GM18517 (cell line): ENCODE results near the gene PCSK6.
"Not testable (repeated sequence)": the region's sequence is repeated elsewhere in the genome, so short reads cannot be mapped to it uniquely, and the experiment has no call there.

Experiments used
- ATAC-seq: cut with Tn5 transposase; IDR thresholded peaks from one replicate; pipeline ENCODE4 v1.9.1; 2021; ENCODE audit warnings: mild to moderate bottlenecking, moderate library complexity; ENCODE audit not compliant: unreplicated experiment

The PCSK6 gene

DNA sequence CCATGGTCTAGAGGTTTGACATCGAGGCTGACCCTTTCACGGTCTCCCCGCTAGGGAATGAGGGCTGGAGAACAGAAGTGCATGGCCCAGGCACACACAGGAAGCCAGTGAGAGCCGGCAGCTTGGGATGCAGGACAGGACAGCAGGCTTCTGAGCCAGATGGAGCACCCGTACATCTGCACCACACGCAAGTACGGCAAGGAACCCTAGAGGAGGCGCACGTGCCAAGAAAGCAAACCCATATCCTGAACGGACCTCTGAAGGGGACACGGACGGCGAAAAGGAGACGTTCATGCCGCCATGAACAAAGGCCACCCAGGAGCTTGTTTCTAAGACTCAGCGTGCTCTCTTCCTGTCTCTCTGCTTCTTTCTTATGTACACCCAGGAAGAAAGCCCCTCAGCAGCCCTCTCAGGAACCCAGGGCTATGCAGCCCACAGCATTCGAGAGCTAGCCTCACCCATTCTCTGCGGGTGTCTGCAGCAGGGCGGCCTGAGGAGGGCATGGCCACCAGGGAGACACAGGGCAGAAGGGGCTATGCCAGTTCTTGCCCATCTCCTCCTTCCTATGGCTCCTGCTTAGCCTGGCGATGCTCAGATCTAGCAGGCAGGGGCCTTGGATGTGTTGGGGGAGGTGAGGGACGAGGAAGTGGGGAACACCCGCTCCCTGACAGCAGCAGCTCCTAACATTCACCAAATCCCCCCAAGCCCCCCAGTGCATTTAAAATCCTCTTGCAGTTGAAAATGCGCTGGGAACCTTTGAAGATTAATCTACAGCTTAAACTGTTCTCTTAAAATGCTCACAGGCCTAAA is 81.3 kb downstream of the PCSK6 start:
- ATAC-seq, result no peak

DNA sequence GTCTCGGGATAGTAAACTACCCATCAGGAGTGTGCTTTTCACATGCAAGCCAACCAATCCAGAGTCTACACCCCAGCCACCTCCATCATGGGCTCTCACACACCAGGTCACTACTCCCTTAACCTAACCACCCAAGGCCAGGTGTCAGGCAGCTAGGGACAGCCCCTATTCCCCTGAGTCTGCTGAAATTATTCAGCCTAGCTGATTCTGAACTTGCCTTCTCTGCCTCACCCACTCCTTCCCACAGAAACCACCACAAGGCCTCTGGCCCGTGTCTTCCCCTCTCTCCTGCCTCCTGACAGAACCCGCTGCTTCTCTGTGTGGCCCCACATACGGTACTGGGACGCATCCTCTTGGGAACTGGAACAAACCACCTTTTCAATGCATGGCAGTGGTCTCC is 82.1 kb downstream of the PCSK6 start:
- ATAC-seq, result peak; percentile 100

DNA sequence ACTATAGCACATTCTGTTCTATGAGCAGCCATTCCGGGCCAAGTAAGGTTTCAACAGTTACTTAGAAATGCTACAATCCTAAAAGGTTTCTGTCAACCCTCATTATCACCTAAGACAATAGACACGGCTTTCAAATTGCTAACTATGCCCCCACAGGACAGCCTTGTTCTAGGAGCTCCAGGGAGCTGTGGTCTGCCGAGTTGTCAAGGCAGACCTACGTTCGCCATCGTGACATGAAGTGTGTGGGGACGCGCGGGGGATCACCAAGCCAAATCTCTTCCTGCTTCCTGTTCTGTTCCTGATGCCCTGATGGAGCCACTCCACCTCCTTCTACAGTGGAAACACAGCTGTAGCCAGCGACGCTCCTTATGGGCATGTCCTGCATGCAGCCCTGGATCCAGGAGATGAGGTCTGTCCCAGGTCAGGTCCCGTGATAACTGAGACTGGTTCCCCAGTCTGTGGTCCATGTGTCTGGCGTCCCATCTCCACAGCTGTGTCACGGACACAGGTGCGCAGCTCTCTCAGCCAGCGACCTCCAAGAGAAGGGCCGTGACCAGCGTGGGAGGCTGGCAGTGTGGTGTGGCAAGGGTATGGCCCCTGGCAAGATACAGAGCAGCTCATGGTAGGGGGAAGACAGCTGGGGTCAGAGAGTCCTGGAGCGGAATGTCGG is 82.8 kb downstream of the PCSK6 start:
- no peak for ATAC-seq

DNA sequence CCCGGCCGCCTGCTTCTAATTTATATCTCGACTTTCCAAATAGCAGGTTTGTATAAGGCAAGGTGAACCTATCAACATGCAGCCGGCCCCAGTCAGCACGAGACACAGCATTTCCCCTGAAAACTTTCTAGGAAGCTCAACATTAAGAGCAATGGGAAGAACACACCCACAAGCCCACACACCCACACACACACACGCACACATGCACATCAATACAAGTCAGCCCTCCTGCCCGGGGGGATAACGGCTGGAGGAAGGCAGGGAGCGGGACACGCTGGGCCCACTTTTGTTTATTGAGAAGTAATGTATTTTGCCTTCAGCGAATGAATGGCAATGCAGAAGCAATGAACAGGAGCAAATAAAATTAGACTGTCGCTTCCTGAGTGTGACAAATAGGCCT is 83.5 kb downstream of the PCSK6 start:
- ATAC-seq, result no peak

DNA sequence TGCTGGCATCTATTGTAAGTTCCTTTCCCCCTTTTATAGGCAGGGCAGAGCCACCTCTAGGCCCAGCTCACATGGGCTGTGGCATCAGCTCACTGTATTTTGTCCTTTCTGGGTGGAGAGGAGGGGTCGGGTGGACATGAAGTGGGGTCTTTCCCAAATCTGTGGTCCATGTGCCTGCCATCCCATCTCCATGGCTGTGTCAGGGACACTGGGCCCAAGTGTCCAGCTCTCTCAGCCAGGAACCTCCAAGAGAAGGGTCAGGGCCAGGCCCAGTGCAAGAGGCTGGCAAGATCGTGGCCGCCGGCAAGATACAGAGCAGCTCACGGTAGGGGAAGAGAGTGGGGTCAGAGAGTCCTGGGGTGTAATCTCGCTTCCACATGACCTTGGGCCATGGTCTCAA is 85.3 kb downstream of the PCSK6 start:
- ATAC-seq, result no peak

DNA sequence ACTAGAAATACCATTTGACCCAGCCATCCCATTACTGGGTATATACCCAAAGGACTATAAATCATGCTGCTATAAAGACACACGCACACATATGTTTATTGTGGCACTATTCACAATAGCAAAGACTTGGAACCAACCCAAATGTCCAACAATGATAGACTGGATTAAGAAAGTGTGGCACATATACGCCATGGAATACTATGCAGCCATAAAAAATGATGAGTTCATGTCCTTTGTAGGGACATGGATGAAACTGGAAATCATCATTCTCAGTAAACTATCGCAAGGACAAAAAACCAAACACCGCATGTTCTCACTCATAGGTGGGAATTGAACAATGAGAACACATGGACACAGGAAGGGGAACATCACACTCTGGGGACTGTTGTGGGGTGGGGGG is 86.6 kb downstream of the PCSK6 start:
- ATAC-seq, result not testable (repeated sequence)

DNA sequence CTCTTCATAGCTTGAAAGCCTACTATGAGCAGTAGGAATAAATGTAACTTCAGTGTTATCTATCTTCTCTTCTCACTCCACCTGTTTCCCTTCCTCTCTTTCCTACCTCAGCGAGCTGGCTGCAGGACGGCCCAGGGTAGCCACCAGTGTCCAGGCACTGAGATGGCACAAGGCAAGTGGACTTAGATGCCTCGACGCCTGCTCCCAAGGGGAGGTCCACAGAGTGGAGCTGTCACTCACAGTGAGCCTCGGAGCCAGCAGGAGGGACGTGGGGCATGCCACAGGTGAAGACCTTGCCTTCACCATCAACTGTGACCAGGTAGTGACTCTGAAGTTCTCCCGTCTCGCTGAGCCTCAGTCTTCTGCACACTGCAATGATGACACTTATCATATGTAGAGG is 88.2 kb downstream of the PCSK6 start:
- no peak for ATAC-seq

DNA sequence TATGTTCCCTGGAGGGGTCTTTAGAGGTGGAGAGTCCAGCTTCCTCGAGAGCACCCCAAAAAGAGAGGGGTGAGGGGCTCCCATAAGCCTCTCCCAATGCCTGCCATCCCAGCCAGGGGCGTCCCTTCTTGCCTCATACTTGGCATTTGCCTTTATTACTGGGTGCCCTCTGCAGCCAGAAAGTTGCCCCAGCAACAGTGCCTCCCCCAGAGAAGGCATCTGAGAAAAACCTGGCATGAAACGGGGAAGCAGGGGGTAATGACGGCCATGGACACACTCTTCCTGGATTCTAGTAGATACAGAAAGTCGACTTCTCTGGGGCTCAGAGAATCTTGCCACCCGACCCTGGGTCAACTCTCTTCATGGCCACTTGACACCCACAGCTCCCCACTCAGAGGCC is 90.1 kb downstream of the PCSK6 start:
- ATAC-seq, result no peak

DNA sequence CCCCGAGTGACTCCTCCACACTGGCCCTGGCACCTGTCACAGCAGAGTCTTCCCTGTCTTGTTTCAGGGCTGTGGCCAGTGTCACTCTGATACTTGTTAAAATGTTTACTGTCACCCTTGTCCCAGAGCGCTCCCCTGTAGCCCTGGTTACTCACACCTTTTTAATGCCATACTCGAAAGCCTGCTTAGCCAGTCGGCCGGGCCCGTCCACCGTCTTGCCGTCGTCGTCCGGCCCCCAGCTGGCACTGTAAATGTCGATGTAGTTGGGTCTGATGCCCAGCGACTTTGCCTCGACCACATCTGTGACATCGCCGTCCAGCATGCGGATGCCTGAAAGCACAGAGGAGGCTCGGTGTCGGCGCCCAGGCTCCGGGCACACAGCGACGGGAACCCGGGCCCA is 91.3 kb downstream of the PCSK6 start:
- ATAC-seq, result no peak

DNA sequence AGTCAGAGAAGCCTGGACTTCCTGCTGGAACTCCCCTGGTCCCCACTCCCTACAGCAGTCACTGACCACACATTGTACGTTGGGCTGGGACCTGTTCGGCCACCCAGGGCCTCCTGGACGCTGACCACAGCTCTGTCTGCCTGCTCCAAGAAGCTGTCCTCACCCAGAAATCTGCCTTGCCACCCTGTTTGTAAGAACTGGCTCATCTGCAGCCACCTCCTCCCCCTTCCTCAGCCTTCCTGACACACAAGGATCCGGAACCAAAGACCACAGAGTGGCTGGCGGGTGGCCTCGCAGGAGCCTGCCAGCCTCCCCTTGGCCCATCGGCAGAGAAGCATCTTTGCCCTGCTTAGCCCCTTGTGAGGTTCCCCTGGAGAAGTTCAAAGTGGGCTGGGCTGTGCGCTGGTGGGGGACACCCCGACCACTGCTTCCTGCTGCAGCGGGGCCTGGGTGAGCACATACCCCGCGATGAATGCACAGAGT is 91.9 kb downstream of the PCSK6 start:
- ATAC-seq, result no peak

DNA sequence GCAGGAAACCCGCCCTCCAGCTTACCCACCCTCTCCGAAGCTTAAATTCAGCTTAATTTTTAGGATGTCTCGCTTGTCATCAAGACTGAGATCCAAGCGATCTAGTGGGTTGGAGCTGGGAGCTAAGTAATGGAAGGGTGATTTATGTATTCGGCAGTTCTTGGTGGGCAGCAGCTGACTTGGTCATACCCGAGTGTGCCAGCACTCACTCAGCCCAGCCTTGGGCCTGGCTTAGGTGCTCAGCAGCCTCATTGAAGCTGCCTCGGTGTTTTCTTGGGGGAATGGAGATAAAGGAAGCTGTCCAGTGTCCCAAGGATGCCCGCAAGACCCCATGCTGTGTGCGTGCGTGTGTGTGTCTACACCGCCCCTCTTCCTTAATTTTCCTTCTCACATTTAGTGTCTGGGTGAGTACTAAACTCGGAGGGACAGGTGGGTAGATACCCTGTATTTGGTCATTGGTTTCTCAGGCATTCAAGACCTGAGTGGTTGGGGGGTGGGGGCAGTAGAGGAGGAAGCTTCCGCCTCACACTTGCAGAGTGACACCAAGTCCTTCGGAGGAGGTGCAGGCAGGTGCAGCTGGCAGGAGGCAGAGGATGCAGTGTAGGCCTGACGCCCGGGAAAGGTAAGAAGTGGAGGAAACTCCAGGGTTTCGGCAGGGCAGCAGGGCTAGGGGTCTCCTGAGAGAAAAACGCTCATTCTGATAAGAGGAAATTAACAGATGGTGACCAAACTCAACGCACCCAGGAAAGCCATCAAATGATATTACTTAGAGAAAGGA is 92.8 kb downstream of the PCSK6 start:
- no peak for ATAC-seq

DNA sequence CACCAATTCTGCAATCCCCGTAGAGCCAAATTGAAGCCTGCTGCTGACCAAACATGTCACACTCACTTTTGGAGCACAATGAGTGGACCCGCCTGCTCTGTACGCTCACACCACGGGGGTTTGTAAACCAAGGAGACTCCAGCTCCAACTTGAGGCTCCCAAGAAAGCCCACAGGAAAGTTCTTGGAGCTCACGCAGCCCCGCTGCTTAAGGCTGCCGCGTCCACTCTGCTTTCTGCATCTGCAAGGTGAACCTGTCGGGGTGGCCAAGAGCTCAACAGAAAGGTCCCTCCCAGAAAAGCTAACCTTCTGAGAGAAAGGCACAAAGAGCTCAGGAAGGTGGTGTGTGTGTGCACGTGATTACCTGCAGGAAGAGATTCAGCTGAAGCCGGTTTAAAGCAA is 94.9 kb downstream of the PCSK6 start:
- ATAC-seq, result no peak

DNA sequence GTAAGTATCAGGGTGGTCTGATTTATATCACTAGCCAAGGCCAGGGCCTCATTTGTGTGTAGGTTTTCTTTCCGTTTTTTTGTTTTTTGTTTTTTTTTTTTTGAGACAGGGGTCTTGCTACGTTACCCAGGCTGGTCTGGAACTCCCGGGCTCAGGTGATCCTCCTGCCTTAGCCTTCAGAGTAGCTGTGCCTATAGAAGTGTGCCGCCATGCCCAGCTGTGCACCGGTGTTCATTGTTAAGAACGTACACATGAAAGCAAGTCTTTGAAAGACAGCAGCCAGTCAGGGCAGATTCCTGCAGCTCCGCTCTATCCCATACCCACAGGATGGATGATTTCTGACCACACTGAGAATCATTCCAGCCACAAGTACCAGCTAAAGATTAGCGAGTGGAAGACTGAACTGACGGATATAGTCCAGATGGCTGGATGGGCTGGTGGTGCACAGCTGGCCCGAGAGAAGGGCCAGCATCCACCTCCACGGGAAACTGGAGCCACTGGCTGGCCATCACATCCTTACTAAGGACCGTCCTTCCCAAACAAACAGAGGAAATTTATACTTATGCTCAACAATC is 95.4 kb downstream of the PCSK6 start:
- no peak for ATAC-seq

DNA sequence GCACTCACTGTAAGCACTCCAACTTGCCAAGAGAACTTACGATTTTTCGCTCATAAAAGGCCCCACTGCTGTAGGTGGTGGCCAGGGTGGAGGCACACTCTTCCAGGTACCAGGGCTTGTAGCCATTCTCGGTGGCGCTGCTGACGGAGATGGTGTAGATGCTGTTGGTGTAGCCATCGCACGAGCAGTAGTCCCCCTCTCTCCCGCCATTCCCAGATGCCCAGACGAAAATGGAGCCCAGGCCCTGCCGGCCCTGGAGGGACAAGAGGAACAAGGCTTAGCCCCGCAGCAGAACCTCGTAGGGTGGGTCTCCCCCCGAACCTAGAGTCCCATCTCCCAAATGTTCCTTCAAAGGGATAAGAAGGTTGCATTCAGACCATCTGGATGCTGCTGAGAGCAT is 96.3 kb downstream of the PCSK6 start:
- ATAC-seq, result no peak

DNA sequence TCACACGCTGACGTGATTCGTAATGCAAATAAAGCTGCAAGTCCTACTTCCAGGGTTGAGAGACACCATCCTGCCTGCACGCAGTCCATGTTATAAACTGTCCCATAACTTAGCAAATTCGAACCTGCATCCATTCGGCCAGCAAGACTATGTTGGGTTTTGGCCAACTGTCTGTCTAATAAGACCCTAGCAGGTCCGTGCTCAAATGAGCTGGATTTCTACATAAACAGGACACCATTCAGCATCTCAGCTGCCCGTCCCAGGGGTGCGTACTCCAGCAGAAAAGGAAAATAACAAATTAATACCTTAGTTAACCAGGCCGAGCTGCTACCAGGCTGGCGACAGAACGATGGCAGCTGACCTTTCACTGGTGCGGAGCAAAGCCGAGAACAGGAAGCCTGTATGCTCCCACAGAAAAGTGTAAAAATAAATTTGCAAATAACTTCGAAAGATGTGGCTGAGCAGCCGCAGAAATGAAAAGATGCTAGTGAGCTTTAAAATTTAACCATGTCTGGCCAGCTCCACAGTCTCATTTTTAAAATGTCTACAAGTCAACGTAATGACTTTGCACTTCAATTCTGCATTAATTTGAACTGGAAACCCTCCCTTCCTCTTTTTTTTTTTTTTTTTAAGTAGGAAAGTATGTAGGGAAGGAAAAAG is 97.4 kb downstream of the PCSK6 start:
- no peak for ATAC-seq

DNA sequence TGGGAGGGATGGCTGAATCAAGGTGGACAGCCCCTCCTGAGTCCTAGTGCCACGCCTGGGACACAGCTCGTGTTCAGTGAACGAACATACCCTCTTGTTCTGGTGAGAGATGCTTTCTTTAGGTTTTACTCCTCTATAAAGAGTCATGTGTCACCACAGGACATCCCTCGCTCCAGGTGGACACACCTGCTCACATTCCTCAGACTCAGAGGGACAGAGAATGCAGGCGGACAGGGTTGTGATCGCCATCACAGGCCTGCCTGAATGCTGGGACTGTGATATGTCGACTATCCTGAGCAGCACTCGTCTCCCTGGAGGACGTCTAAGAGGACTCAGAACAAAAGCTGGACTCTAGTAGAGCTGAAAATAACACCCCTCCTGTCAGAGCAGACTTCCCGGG is 98.1 kb downstream of the PCSK6 start:
- no peak for ATAC-seq

DNA sequence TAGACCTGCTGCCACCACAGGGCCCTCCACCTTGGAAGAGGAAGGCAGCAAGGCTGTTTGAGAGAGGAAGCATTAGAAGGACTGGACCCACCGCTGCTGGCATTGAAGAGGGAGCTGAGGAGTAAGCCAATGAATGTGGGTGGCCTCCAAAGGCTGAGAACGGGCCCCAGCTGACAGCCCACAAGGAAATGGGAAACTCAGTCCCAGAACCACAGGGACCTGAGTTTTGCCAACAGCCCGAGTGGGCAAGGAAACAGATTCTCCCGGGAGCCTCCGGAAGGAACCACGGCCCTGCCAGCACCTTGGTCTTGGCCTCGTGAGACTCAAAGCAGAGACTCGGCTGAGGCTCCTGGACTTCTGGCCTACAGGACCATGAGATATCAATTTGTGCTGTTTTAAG is 99.0 kb downstream of the PCSK6 start:
- ATAC-seq, result no peak

DNA sequence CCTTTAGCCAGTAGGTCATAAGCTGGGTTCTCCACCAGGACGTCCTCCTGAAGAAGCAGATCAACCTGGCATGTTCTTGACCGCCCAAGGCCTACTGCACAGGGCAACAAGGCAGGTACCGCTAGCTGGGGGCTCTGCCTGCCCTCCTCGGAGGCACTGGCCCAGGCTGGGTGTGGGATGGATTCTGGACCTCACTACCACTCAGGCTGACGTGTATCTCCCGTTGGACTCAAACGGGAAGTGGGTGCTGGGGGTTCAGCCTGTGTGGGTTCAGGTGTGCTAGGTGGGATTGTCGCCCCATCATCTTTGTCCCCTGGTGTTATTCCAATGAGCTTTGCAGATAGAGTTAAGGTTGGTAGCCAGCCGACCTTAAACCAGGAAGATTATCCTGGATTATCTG is 99.4 kb downstream of the PCSK6 start:
- ATAC-seq, result no peak

DNA sequence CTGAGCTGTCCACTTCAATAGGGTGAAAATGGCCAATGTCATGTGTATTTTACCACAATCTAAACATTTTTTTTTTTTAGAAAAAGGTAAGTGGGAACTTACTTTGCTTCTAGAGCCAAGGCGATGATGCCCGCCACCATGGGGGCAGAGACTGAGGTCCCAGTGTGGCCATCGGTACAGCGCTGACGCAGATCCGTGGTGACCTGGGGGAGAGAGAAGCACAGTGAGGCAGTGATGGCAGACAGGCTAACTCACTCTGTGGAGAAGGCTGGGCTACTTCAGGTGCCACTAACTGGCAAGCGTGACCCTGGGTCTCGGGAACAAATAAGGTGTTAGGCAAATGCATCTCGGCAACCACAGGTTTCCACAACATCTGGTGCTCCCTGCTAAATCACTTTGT is 100.1 kb downstream of the PCSK6 start:
- no peak for ATAC-seq

DNA sequence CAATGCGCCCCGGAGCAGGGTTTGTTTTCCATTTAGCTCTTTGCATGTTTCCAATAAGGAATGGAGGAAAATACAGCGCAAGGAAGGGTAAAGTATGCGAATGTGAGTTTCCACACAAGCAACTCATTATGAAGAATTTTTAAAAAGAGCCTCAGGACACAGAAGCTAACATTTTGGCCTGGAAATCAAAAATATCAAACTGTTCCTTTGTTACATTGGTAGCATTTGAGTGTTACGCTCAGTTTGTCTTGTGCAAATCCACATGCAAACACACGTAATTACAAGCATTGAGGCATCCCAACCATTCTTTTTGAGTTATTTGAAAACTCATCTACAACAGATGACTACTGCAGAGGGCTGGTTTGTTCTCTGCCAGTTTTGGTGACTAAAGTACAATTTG is 101.5 kb downstream of the PCSK6 start:
- no peak for ATAC-seq

DNA sequence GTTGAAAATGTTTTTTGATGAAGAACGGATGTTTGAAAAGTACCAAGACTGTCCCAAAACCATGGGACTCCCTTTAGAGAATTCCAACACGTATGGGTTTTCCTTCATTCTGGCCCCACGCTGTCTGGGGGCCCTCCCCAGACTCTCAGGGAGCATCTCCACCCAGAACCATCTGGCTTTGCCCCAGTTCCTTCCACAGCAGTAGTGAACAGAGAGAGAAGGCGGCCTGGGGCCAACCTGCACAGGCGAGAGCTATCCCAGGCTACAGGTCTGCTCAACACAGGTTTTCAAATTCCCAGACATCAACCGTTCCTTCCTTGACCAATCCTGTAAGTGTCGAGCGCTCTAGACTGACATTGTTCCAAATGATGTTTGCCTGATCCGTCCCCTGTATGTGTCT is 101.9 kb downstream of the PCSK6 start:
- ATAC-seq, result no peak
